Left lung (tissue), 10 donors: Measurements from ENCODE around the gene RNFT2. TPM values are rescaled to one million over a fixed set of nuclear protein-coding genes. Genes with fewer than 3 reads are reported as not detected.
"Not testable (repeated sequence)": the region's sequence is repeated elsewhere in the genome, so short reads cannot be mapped to it uniquely, and the experiment has no call there.

Source experiments
- ATAC-seq: fragments of 200-7000 bp; cut with Tn5 transposase; one replicate; pipeline ENCODE4 v1.9.1; 2020; ENCODE audit warnings: moderate library complexity
- DNase-seq, 4 donors: peaks; one replicate each; pipeline ENCODE4 v3.0.0-alpha.2; 2013 to 2020
- H3K27ac ChIP-seq, 2 donors: fragments of 200-600 bp; sonication (generic) in 1 of 2; one replicate each; pipeline versions ENCODE4 v1.5.0 to v1.8.0; 2020 to 2021
- H3K27me3 ChIP-seq, 2 donors: fragments of 200-600 bp; sonication (generic) in 1 of 2; one replicate each; pipeline versions ENCODE4 v1.5.0 to v1.8.0; 2020 to 2021
- H3K36me3 ChIP-seq, 2 donors: fragments of 200-600 bp; sonication (generic) in 1 of 2; one replicate each; pipeline versions ENCODE4 v1.5.0 to v1.8.0; 2020 to 2021
- H3K4me1 ChIP-seq, 2 donors: fragments of 200-600 bp; one replicate each; pipeline ENCODE4 v1.8.0; 2021
- H3K4me3 ChIP-seq, 2 donors: fragments of 200-600 bp; sonication (generic) in 1 of 2; one replicate each; pipeline versions ENCODE4 v1.5.0 to v1.8.0; 2020 to 2021; ENCODE audit warnings: mild to moderate bottlenecking in 1 of 2
- H3K9me3 ChIP-seq, 2 donors: fragments of 200-600 bp; sonication (generic) in 1 of 2; one replicate each; pipeline versions ENCODE4 v1.5.0 to v1.8.0; 2020 to 2021
- CTCF ChIP-seq, 2 donors: fragments of 200-600 bp; sonication (generic) in 1 of 2; IDR thresholded peaks; one replicate each; pipeline versions ENCODE4 v1.5.0 to v1.8.0; 2021; ENCODE audit warnings: antibody characterized with exemption in 2 of 2
- intact Hi-C, 2 donors: fragments of 100-400 bp; cut with DNase I; formaldehyde crosslinking; loops; one replicate each; pipeline versions ENCODE4 v1.11.2 to v1.14.2; 2022
- polyA plus RNA-seq, 6 donors: library from polyadenylated mRNA; unstranded; fragments of 120-200 nt; gene quantifications; one replicate each; pipeline ENCODE4 v1.2.1, GENCODE V29; 2013; ENCODE audit not compliant: insufficient read length in 6 of 6
- total RNA-seq, 2 donors: library from RNA; stranded (reverse); fragmentation: NEBNext Ultra II Directional; extraction: Animal tissue kit (Norgen Biotek cat#: 25700); gene quantifications; one replicate each; pipeline ENCODE4 v1.2.1, GENCODE V29; 2021
- donor health status: DM: no; HTN: yes; CAD: no.
- donor health status: DM: no; HTN: no; CAD: no.

Gene RNFT2
- total and polyA plus RNA-seq, 8 donors, result 3.4 to 5.5 (median 3.9) TPM

GRCh38 chr12:116735084-116735483 lies 3.0 kb upstream of the RNFT2 start:
- Histone ChIP-seq H3K27ac (no peak overlapping the region), H3K9me3 (no peaks in the 10 kb centered on the region), H3K36me3 (peaks cover 0 to 35% of the 10 kb centered on the region in 2 donors), H3K4me1 (peaks cover 4 to 41% of the 10 kb centered on the region in 2 donors), H3K27me3 (no peaks in the 10 kb centered on the region), H3K4me3 (no peak overlapping the region)
- no peak for TF ChIP-seq CTCF (IDR thresholded peaks at IDR 0.05)
- intact Hi-C loops, result no loop called here
- ATAC-seq (no peak), DNase-seq (no peak)

- no peak for TF ChIP-seq CTCF (IDR thresholded peaks at IDR 0.05)
- peak; percentile 38 for ATAC-seq
- Histone ChIP-seq H3K27ac (peak overlapping the region; percentile 70 to 78), H3K4me3 (peak overlapping the region; percentile 76 to 78), H3K9me3 (no peaks in the 10 kb centered on the region), H3K36me3 (peaks cover 0 to 29% of the 10 kb centered on the region in 2 donors), H3K27me3 (no peaks in the 10 kb centered on the region), H3K4me1 (peaks cover 4 to 41% of the 10 kb centered on the region in 2 donors)
- DNase-seq, result peak in 1 of 4 donors; percentile 70
- intact Hi-C loops, result no loop called here
Observed at GRCh38 chr12:116735951-116736599, 2.0 kb upstream of the RNFT2 start.

- H3K27ac ChIP-seq, result peak overlapping the region; percentile 70 to 78
- no peaks in the 10 kb centered on the region for H3K27me3 ChIP-seq
- H3K9me3 ChIP-seq, result no peaks in the 10 kb centered on the region
- peak; percentile 7 for ATAC-seq
- H3K4me3 ChIP-seq, result peak overlapping the region; percentile 76 to 78
- DNase-seq, result peak in 1 of 4 donors; percentile 83
- H3K36me3 ChIP-seq, result peaks cover 0 to 29% of the 10 kb centered on the region in 2 donors
- intact Hi-C loops, result no loop called here
- TF ChIP-seq CTCF (IDR thresholded peaks at IDR 0.05), result no peak
- H3K4me1 ChIP-seq, result peaks cover 4 to 32% of the 10 kb centered on the region in 2 donors
Observed at GRCh38 chr12:116736962-116737773, 947 bp upstream of the RNFT2 start.

GRCh38 chr12:116739381-116739887 lies 1.3 kb downstream of the RNFT2 start:
- intact Hi-C loops, result no loop called here
- no peak for TF ChIP-seq CTCF (IDR thresholded peaks at IDR 0.05)
- H3K4me1 ChIP-seq, result peaks cover 4 to 24% of the 10 kb centered on the region in 2 donors
- H3K9me3 ChIP-seq, result no peaks in the 10 kb centered on the region
- DNase-seq (no peak), ATAC-seq (no peak)
- H3K36me3 ChIP-seq, result peaks cover 0 to 13% of the 10 kb centered on the region in 2 donors
- H3K27ac ChIP-seq, result no peak overlapping the region
- H3K27me3 ChIP-seq, result no peaks in the 10 kb centered on the region
- H3K4me3 ChIP-seq, result no peak overlapping the region

- ATAC-seq, DNase-seq, H3K27me3 ChIP-seq, intact Hi-C loops, H3K4me3 ChIP-seq, H3K9me3 ChIP-seq, H3K36me3 ChIP-seq, H3K4me1 ChIP-seq, H3K27ac ChIP-seq: not testable (repeated sequence)
Observed at GRCh38 chr12:116742787-116743186, 4.7 kb downstream of the RNFT2 start.
